Astrocyte of the spinal cord (primary cell): Measurements from ENCODE around the gene ONECUT3.

Source experiments
- DNase-seq: peaks from one replicate; pipeline ENCODE4 v3.0.0; 2011; ENCODE audit warnings: low read depth, low spot score
- H3K4me3 ChIP-seq: 2 replicates; pipeline ENCODE4 v1.5.1; 2011; ENCODE audit warnings: low read depth, mild to moderate bottlenecking, low read length, moderate library complexity
- CTCF ChIP-seq: IDR thresholded peaks from 2 replicates; pipeline ENCODE4 v1.5.1; 2012; ENCODE audit warnings: low read depth, mild to moderate bottlenecking, low read length, inconsistent platforms
- in situ Hi-C: cut with HindIII; loops from 2 replicates; pipeline ENCODE4 v1.10.0; 2017; ENCODE audit warnings: low sequenced_read_pairs

Gene ONECUT3

GRCh38 chr19:1786668-1787067 lies 33.4 kb downstream of the ONECUT3 start:
- no peak for DNase-seq
- in situ Hi-C loops, result no loop called here
- no peak overlapping the region for H3K4me3 ChIP-seq
- TF ChIP-seq CTCF, result no peak

- in situ Hi-C loops, result no loop called here
Observed at GRCh38 chr19:1787116-1787515, 33.8 kb downstream of the ONECUT3 start.

GRCh38 chr19:1789261-1790041 lies 36.1 kb downstream of the ONECUT3 start:
- no peak overlapping the region for H3K4me3 ChIP-seq
- in situ Hi-C loops, result no loop called here
- no peak for DNase-seq
- TF ChIP-seq CTCF, result no peak

More at GRCh38 chr19:1787116-1787515, 33.8 kb downstream of the ONECUT3 start:
- no peak overlapping the region for H3K4me3 ChIP-seq
- TF ChIP-seq CTCF, result no peak
- no peak for DNase-seq

- TF ChIP-seq CTCF, result no peak
- no peak overlapping the region for H3K4me3 ChIP-seq
- no peak for DNase-seq
- in situ Hi-C loops, result no loop called here
Observed at GRCh38 chr19:1790054-1790792, 36.9 kb downstream of the ONECUT3 start.

- in situ Hi-C loops, result no loop called here
- TF ChIP-seq CTCF, result no peak
- H3K4me3 ChIP-seq, result no peak overlapping the region
- no peak for DNase-seq
Observed at GRCh38 chr19:1791879-1792278, 38.6 kb downstream of the ONECUT3 start.

GRCh38 chr19:1794424-1795172 lies 41.3 kb downstream of the ONECUT3 start:
- in situ Hi-C loops, result no loop called here
- DNase-seq, result no peak
- H3K4me3 ChIP-seq, result no peak overlapping the region
- no peak for TF ChIP-seq CTCF
